OCI-LY1 (cell line): ENCODE measurements around the gene FEM1C.

ENCODE experiments used
- H2AFZ ChIP-seq: fragments of 200-600 bp; sonication (generic), shearing (Covaris generic); 2 replicates; pipeline ENCODE4 v1.6.0; 2014; ENCODE audit warnings: antibody characterized with exemption, mild to moderate bottlenecking, low read length
- H3F3A ChIP-seq: fragments of 200-600 bp; sonication (generic), shearing (Covaris generic); 2 replicates; pipeline ENCODE4 v1.6.0; 2014; ENCODE audit warnings: mild to moderate bottlenecking, antibody characterized with exemption, low read length, moderate library complexity; ENCODE audit not compliant: insufficient read depth
- H3K27ac ChIP-seq: fragments of 200-600 bp; sonication (generic); 2 replicates; pipeline ENCODE4 v1.5.1; 2014; ENCODE audit warnings: low read length, mixed run types, mild to moderate bottlenecking, low read depth; ENCODE audit not compliant: poor library complexity, severe bottlenecking
- H3K27me3 ChIP-seq: fragments of 200-600 bp; sonication (generic); 2 replicates; pipeline ENCODE4 v1.6.0; 2014; ENCODE audit warnings: antibody characterized with exemption, mild to moderate bottlenecking, low read length, moderate library complexity; ENCODE audit not compliant: insufficient read depth
- H3K36me3 ChIP-seq: fragments of 200-600 bp; sonication (generic); 2 replicates; pipeline ENCODE4 v1.6.1; 2014; ENCODE audit warnings: mild to moderate bottlenecking, antibody characterized with exemption, low read length, moderate library complexity, mixed read lengths; ENCODE audit not compliant: insufficient read depth
- H3K4me1 ChIP-seq: fragments of 200-600 bp; sonication (generic); 2 replicates; pipeline ENCODE4 v1.5.1; 2014; ENCODE audit warnings: mild to moderate bottlenecking, low read length, moderate library complexity; ENCODE audit not compliant: insufficient read depth, severe bottlenecking
- H3K4me2 ChIP-seq: fragments of 200-600 bp; sonication (generic), shearing (Covaris generic); 2 replicates; pipeline ENCODE4 v1.6.1; 2014; ENCODE audit warnings: low read length
- H3K4me3 ChIP-seq: fragments of 200-600 bp; sonication (generic); 2 replicates; pipeline ENCODE4 v1.5.1; 2014; ENCODE audit warnings: low read length, low read depth, mild to moderate bottlenecking, mixed read lengths; ENCODE audit not compliant: poor library complexity, severe bottlenecking
- H3K79me2 ChIP-seq: fragments of 200-600 bp; shearing (Covaris generic); 2 replicates; pipeline ENCODE4 v1.6.1; 2016; ENCODE audit warnings: mixed run types, low read length, mixed read lengths; ENCODE audit not compliant: insufficient read depth
- H3K9ac ChIP-seq: fragments of 200-600 bp; sonication (generic), shearing (Covaris generic); 2 replicates; pipeline ENCODE4 v1.6.1; 2014; ENCODE audit warnings: mild to moderate bottlenecking, low read length, mixed read lengths
- H3K9me2 ChIP-seq: fragments of 200-600 bp; sonication (generic), shearing (Covaris generic); 2 replicates; pipeline ENCODE4 v1.6.1; 2014; ENCODE audit warnings: low read depth, mild to moderate bottlenecking, low read length, mixed read lengths
- H3K9me3 ChIP-seq: fragments of 200-600 bp; shearing (Covaris generic); 2 replicates; pipeline ENCODE4 v1.6.1; 2014; ENCODE audit warnings: low read length, mixed read lengths
- H4K20me1 ChIP-seq: fragments of 200-600 bp; sonication (generic), shearing (Covaris generic); 2 replicates; pipeline ENCODE4 v1.6.0; 2016; ENCODE audit warnings: mild to moderate bottlenecking, low read length; ENCODE audit not compliant: insufficient read depth
- CTCF ChIP-seq: fragments of 200-600 bp; sonication (generic), shearing (Covaris generic); IDR thresholded peaks from 2 replicates; pipeline ENCODE4 v1.5.1; 2017; ENCODE audit warnings: mild to moderate bottlenecking, antibody characterized with exemption, low read length, moderate library complexity, mixed read lengths
- EZH2 ChIP-seq: fragments of 200-600 bp; sonication (generic), shearing (Covaris generic); IDR thresholded peaks from 2 replicates; pipeline ENCODE4 v1.8.0; 2017; ENCODE audit warnings: borderline replicate concordance, mixed run types, mild to moderate bottlenecking, antibody characterized with exemption, low read length, moderate library complexity, mixed read lengths

The FEM1C gene

GRCh38 chr5:115520191-115520590 is 24.4 kb downstream of the FEM1C start:
- no peak overlapping the region for H2AFZ ChIP-seq
- H3K4me3 ChIP-seq, result no peak overlapping the region
- no peaks in the 10 kb centered on the region; the same call in 1 of the 2 replicates for H4K20me1 ChIP-seq
- no peaks in the 10 kb centered on the region for H3K27me3 ChIP-seq
- no peaks in the 10 kb centered on the region; the same call in 1 of the 2 replicates for H3F3A ChIP-seq
- peaks cover 27% of the 10 kb centered on the region for H3K36me3 ChIP-seq
- no peaks in the 10 kb centered on the region for H3K4me1 ChIP-seq
- H3K9me3 ChIP-seq, result no peaks in the 10 kb centered on the region
- H3K9ac ChIP-seq, result no peak overlapping the region
- H3K27ac ChIP-seq, result no peak overlapping the region
- no peaks in the 10 kb centered on the region for H3K9me2 ChIP-seq
- H3K79me2 ChIP-seq, result no peaks in the 10 kb centered on the region
- no peak overlapping the region for H3K4me2 ChIP-seq
- TF ChIP-seq EZH2 (no peak), CTCF (no peak)

GRCh38 chr5:115516372-115516771 is 28.2 kb downstream of the FEM1C start:
- Histone ChIP-seq H3K4me3 (no peak overlapping the region), H3K36me3 (no peaks in the 10 kb centered on the region), H3F3A (no peaks in the 10 kb centered on the region; the same call in 1 of the 2 replicates), H3K4me1 (no peaks in the 10 kb centered on the region), H2AFZ (no peak overlapping the region), H3K4me2 (no peak overlapping the region), H3K27me3 (no peaks in the 10 kb centered on the region), H3K9me3 (no peaks in the 10 kb centered on the region), H3K9me2 (no peaks in the 10 kb centered on the region), H3K9ac (no peak overlapping the region), H3K79me2 (no peaks in the 10 kb centered on the region), H4K20me1 (no peaks in the 10 kb centered on the region; the same call in 1 of the 2 replicates), H3K27ac (no peak overlapping the region)
- TF ChIP-seq EZH2 (no peak), CTCF (no peak)

- Histone ChIP-seq H3K4me2 (no peak overlapping the region), H3F3A (no peaks in the 10 kb centered on the region), H3K4me1 (no peaks in the 10 kb centered on the region), H2AFZ (no peak overlapping the region), H3K9ac (no peak overlapping the region), H3K79me2 (no peaks in the 10 kb centered on the region), H3K27ac (no peak overlapping the region), H3K9me3 (no peaks in the 10 kb centered on the region), H3K36me3 (no peaks in the 10 kb centered on the region), H4K20me1 (no peaks in the 10 kb centered on the region), H3K4me3 (no peak overlapping the region), H3K9me2 (no peaks in the 10 kb centered on the region), H3K27me3 (no peaks in the 10 kb centered on the region)
- TF ChIP-seq EZH2, result no peak
- TF ChIP-seq CTCF, result no peak
These were observed 30.4 kb downstream of the FEM1C start for GRCh38 chr5:115514220-115514619.
